ENCODE data around the gene HSPB7. TPM values are rescaled to one million over a fixed set of nuclear protein-coding genes. Genes with fewer than 3 reads are reported as not detected.

HSPB7 gene
- total RNA-seq, 1 experiment from 2014 or later, result not detected

DNA sequence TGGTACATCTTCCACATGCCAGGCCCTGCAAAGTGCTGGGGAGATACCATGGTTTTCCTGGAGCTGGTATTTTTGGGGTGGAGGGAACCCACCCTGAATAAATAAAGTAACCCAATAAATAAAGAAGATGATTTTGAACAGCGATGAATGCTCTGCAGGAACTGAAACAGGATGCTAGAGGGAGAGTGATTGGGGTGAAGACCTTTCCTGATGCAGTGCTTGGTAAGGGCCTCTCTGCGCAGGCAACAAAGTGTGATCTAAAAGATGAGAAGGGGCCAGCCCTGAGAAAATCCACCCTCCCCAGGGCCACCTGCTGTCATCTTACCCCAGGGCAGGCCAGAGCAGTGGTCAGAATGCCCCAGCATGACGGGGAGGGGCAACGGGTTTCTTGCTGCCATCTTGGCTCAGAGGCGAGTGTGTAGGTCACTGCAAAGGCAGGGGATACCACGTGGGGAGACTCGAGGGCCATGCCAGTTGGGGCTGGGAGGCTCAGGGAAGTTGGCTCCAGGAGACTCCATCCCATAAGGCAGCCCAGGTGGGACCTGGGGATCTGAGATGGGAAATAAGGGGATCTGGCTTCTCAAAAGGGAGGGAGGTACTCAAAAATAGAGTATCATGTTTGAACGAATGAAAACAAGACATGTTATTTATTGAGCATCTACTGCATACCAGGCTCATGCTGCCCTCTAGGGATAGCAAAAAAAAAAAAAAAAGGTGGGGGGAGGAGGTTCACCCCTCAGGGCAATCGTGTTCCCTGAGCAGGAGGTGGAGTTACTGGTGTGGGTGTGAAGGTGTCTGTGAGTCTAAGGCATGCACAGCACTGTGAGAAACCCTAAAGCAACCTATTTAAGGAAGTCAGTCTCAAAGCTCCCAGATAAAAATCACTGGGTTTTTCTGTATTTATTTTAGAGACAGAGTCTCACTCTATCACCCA lies 11.0 kb downstream of the HSPB7 start:
- Histone ChIP-seq H2BK120ac (ENCODE audit: low read depth, low read length, poor library complexity, severe bottlenecking) (no peak overlapping the region), H3K4ac (ENCODE audit: low read depth, low read length) (no peak overlapping the region), H3K9ac (ENCODE audit: extremely low read depth, insufficient read length, low read length) (no peak overlapping the region), H3K23me2 (ENCODE audit: insufficient read length, low read depth, low read length, poor library complexity, severe bottlenecking) (no peaks in the 10 kb centered on the region), H2BK20ac (ENCODE audit: low read depth, low read length, poor library complexity, severe bottlenecking) (no peak overlapping the region), H2AFZ (ENCODE audit: low read length) (no peak overlapping the region), H3K79me1 (ENCODE audit: insufficient read depth, low read depth, low read length, poor library complexity, severe bottlenecking) (no peaks in the 10 kb centered on the region), H3K18ac (ENCODE audit: insufficient read length, low read depth, low read length) (no peak overlapping the region), H3K27me3 (ENCODE audit: insufficient read depth, low read length) (no peaks in the 10 kb centered on the region), H3K4me2 (ENCODE audit: insufficient read depth, insufficient read length, low read length) (no peak overlapping the region), H3T11ph (ENCODE audit: low read length) (no peak overlapping the region), H3K4me1 (ENCODE audit: insufficient read depth, low read length) (no peaks in the 10 kb centered on the region), H4K91ac (ENCODE audit: insufficient read length, low read depth, low read length) (no peak overlapping the region), H3K27ac (ENCODE audit: insufficient read length, low read depth, low read length) (no peak overlapping the region), H2BK12ac (ENCODE audit: insufficient read length, low read depth, low read length) (no peak overlapping the region), H3K23ac (ENCODE audit: insufficient read length, low read depth, low read length) (no peak overlapping the region), H3K9me3 (ENCODE audit: control insufficient read depth, low read depth, low read length) (no peaks in the 10 kb centered on the region), H2BK15ac (ENCODE audit: low read depth, low read length) (no peak overlapping the region), H4K5ac (ENCODE audit: insufficient read length, low read depth, low read length) (no peak overlapping the region), H3K14ac (ENCODE audit: insufficient read depth, low read length) (no peak overlapping the region), H2AK5ac (ENCODE audit: insufficient read length, low read length) (no peak overlapping the region), H4K20me1 (ENCODE audit: control insufficient read depth, insufficient read depth, insufficient read length) (no peaks in the 10 kb centered on the region), H2BK5ac (ENCODE audit: insufficient read length, low read length) (no peak overlapping the region), H3K56ac (ENCODE audit: insufficient read length, low read depth, low read length) (no peak overlapping the region), H3K79me2 (ENCODE audit: insufficient read depth, low read length) (no peaks in the 10 kb centered on the region), H4K8ac (replicated peaks; ENCODE audit: insufficient read length, low read depth, low read length) (no peak overlapping the region)
- H3K4me1 Mint-ChIP-seq, result peaks cover 7 to 10% of the 10 kb centered on the region in 2 experiments; a peak in 1 of 4 replicates
- no peaks in the 10 kb centered on the region for H3K9me3 Mint-ChIP-seq
- WGBS (ENCODE audit: extremely low coverage, insufficient read length, low lambda C conversion rate), result no CpG with 5 or more reads among the region's 9 CpGs
- no peak overlapping the region for H3K4me3 Mint-ChIP-seq
- TF ChIP-seq, protein P1, sequence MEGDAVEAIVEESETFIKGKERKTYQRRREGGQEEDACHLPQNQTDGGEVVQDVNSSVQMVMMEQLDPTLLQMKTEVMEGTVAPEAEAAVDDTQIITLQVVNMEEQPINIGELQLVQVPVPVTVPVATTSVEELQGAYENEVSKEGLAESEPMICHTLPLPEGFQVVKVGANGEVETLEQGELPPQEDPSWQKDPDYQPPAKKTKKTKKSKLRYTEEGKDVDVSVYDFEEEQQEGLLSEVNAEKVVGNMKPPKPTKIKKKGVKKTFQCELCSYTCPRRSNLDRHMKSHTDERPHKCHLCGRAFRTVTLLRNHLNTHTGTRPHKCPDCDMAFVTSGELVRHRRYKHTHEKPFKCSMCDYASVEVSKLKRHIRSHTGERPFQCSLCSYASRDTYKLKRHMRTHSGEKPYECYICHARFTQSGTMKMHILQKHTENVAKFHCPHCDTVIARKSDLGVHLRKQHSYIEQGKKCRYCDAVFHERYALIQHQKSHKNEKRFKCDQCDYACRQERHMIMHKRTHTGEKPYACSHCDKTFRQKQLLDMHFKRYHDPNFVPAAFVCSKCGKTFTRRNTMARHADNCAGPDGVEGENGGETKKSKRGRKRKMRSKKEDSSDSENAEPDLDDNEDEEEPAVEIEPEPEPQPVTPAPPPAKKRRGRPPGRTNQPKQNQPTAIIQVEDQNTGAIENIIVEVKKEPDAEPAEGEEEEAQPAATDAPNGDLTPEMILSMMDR (conservative IDR thresholded peaks at IDR 0.05), result peak; percentile 34; the same call in 2 of the 3 replicates
- DNase-seq, result peak; percentile 31
- H3K27me3 Mint-ChIP-seq (ENCODE audit: low read depth), result peaks cover 18% of the 10 kb centered on the region
- no peak overlapping the region for H3K27ac Mint-ChIP-seq
- H3K36me3 Mint-ChIP-seq (ENCODE audit: insufficient read depth in 1 of 3, low read depth in 3 of 3), result no peaks in the 10 kb centered on the region
